IMR-90 (cell line): ENCODE data around the gene MSH5. TPM values are rescaled to one million over a fixed set of nuclear protein-coding genes. Genes with fewer than 3 reads are reported as not detected.
"Not testable (repeated sequence)": the region's sequence is repeated elsewhere in the genome, so short reads cannot be mapped to it uniquely, and the experiment has no call there.

Source experiments
- ATAC-seq: fragments of 200-7000 bp; cut with Tn5 transposase; 2 replicates; pipeline ENCODE4 v1.9.1; 2020; ENCODE audit warnings: low read depth, mild to moderate bottlenecking, moderate library complexity
- BruUV-seq: library from RNA; stranded (reverse); fragments of 400-500 nt; replicated peaks from 2 replicates; lab custom pipeline; 2021; lab: Mats Ljungman, UMichigan
- CTCF ChIA-PET: fragments of 300-600 bp; formaldehyde crosslinking; extraction: SDS; loops from one replicate; lab custom pipeline; 2021; ENCODE audit warnings: antibody characterized with exemption; lab: Yijun Ruan, JAX
- POLR2A ChIA-PET: fragments of 300-600 bp; sonication (Branson Sonifier 250); formaldehyde crosslinking; loops from one replicate; lab custom pipeline; 2022; ENCODE audit warnings: antibody characterized with exemption; ENCODE audit not compliant: unreplicated experiment; lab: Charles Lee
- DNase-seq: peaks from one replicate; pipeline ENCODE4 v3.0.0; 2013
- H2AFZ ChIP-seq: replicated peaks from 2 replicates; pipeline ENCODE3; 2013; ENCODE audit warnings: low read length, mild to moderate bottlenecking; ENCODE audit not compliant: poor library complexity
- H2AK5ac ChIP-seq: 2 replicates; pipeline ENCODE4 v1.6.1; 2013; ENCODE audit warnings: low read depth, low read length, inconsistent platforms
- H2AK9ac ChIP-seq: replicated peaks from 2 replicates; pipeline ENCODE3; 2013; ENCODE audit warnings: mild to moderate bottlenecking, low read depth, low read length, moderate library complexity; ENCODE audit not compliant: poor library complexity
- H2BK120ac ChIP-seq: 2 replicates; pipeline ENCODE4 v1.6.1; 2013; ENCODE audit warnings: low read depth, low read length, inconsistent platforms
- H2BK15ac ChIP-seq: 3 replicates; pipeline ENCODE4 v1.6.1; 2013; ENCODE audit warnings: low read depth, low read length, inconsistent platforms
- H2BK20ac ChIP-seq: 2 replicates; pipeline ENCODE4 v1.6.1; 2013; ENCODE audit warnings: low read depth, mild to moderate bottlenecking, inconsistent platforms, low read length, moderate library complexity
- H2BK5ac ChIP-seq: 2 replicates; pipeline ENCODE4 v1.6.1; 2013; ENCODE audit warnings: mild to moderate bottlenecking, low read depth, low read length, inconsistent platforms; ENCODE audit not compliant: poor library complexity, severe bottlenecking
- H3K14ac ChIP-seq: replicated peaks from 2 replicates; pipeline ENCODE4 v1.6.1; 2013; ENCODE audit warnings: low read depth, low read length, inconsistent platforms
- H3K18ac ChIP-seq: 2 replicates; pipeline ENCODE4 v1.6.1; 2013; ENCODE audit warnings: low read depth, low read length, control low read depth
- H3K23ac ChIP-seq: 2 replicates; pipeline ENCODE4 v1.6.1; 2013; ENCODE audit warnings: low read depth, low read length, inconsistent platforms
- H3K27ac ChIP-seq: 2 replicates; pipeline ENCODE4 v1.5.1; 2013; ENCODE audit warnings: mild to moderate bottlenecking, control low read depth, low read length; ENCODE audit not compliant: insufficient read depth
- H3K27me3 ChIP-seq: 2 replicates; pipeline ENCODE4 v1.6.1; 2013; ENCODE audit warnings: low read length; ENCODE audit not compliant: control insufficient read depth, insufficient read depth
- H3K36me3 ChIP-seq: 2 replicates; pipeline ENCODE4 v1.6.1; 2013; ENCODE audit warnings: low read length, mixed read lengths; ENCODE audit not compliant: control insufficient read depth, insufficient read depth
- H3K4ac ChIP-seq: 2 replicates; pipeline ENCODE4 v1.6.1; 2013; ENCODE audit warnings: low read depth, low read length, inconsistent platforms
- H3K4me1 ChIP-seq: 2 replicates; pipeline ENCODE4 v1.6.1; 2013; ENCODE audit warnings: low read length, mixed read lengths; ENCODE audit not compliant: control insufficient read depth, insufficient read depth
- H3K4me2 ChIP-seq: 2 replicates; pipeline ENCODE4 v1.6.1; 2013; ENCODE audit warnings: low read depth, mild to moderate bottlenecking, control low read depth, low read length, moderate library complexity
- H3K4me3 ChIP-seq: 2 replicates; pipeline ENCODE4 v1.5.1; 2013; ENCODE audit warnings: low read depth, mild to moderate bottlenecking, control low read depth, low read length, moderate library complexity; ENCODE audit not compliant: insufficient read depth
- H3K56ac ChIP-seq: 2 replicates; pipeline ENCODE4 v1.6.1; 2013; ENCODE audit warnings: low read length, inconsistent platforms; ENCODE audit not compliant: insufficient read depth; ENCODE audit errors: extremely low read depth
- H3K79me1 ChIP-seq, 2 experiments: 2 replicates each; pipeline ENCODE4 v1.6.1; 2013; ENCODE audit warnings: low read length in 2 of 2, inconsistent platforms in 1 of 2, low read depth in 1 of 2
- H3K9ac ChIP-seq: 2 replicates; pipeline ENCODE4 v1.6.1; 2013; ENCODE audit warnings: low read depth, low read length, control low read depth
- H3K9me1 ChIP-seq: 2 replicates; pipeline ENCODE4 v1.6.1; 2013; ENCODE audit warnings: low read length, inconsistent platforms; ENCODE audit not compliant: insufficient read depth
- H3K9me3 ChIP-seq: 2 replicates; pipeline ENCODE4 v1.6.1; 2013; ENCODE audit warnings: low read length; ENCODE audit not compliant: control insufficient read depth, insufficient read depth
- H4K20me1 ChIP-seq: 2 replicates; pipeline ENCODE4 v1.6.1; 2013; ENCODE audit warnings: low read length, inconsistent platforms; ENCODE audit not compliant: insufficient read depth
- H4K5ac ChIP-seq: 2 replicates; pipeline ENCODE4 v1.6.1; 2013; ENCODE audit warnings: mild to moderate bottlenecking, low read depth, low read length, control low read depth
- H4K8ac ChIP-seq, 2 experiments: 2 replicates each; pipeline ENCODE4 v1.6.1; 2013; ENCODE audit warnings: low read depth in 2 of 2, low read length in 2 of 2, control low read depth in 1 of 2, inconsistent platforms in 1 of 2
- H4K91ac ChIP-seq: 2 replicates; pipeline ENCODE4 v1.6.1; 2013; ENCODE audit warnings: low read depth, low read length, inconsistent platforms; ENCODE audit not compliant: insufficient read depth
- FOS ChIP-seq: fragments of 150-350 bp; IDR thresholded peaks from 2 replicates; pipeline ENCODE4 v1.6.1; 2016; ENCODE audit warnings: low read depth, low read length
- USF2 ChIP-seq: fragments of 150-350 bp; IDR thresholded peaks from 2 replicates; pipeline ENCODE4 v1.6.1; 2017; ENCODE audit warnings: mild to moderate bottlenecking, antibody characterized with exemption, low read length, low read depth
- WGBS, 2 experiments: methylation state at CpG; one replicate each; pipeline versions ENCODE4 v1.1.5 to v1.1.7; 2013; ENCODE audit warnings: missing lambda C conversion rate in 2 of 2; ENCODE audit not compliant: insufficient read length in 1 of 2; ENCODE audit errors: extremely low coverage in 2 of 2; 5-methylcytosine and 5-hydroxymethylcytosine counted together
- dilution Hi-C: fragments of 300-500 bp; cut with HindIII; formaldehyde crosslinking; loops from one replicate; pipeline ENCODE4 v1.14.3; 2018; ENCODE audit warnings: low sequenced_read_pairs; ENCODE audit not compliant: unreplicated experiment
- in situ Hi-C: fragments of 300-500 bp; cut with MboI; formaldehyde crosslinking; loops from 3 replicates; pipeline ENCODE4 v1.14.3; 2019; ENCODE audit warnings: low sequenced_read_pairs, inconsistent platforms, mixed read lengths
- intact Hi-C: fragments of 100-400 bp; cut with micrococcal nuclease; formaldehyde crosslinking; loops from 2 replicates; pipeline ENCODE4 v1.10.0; 2022
- polyA plus RNA-seq, 3 experiments: library from polyadenylated mRNA; depleted of rRNA; stranded (reverse); fragments of >200 nt; gene quantifications; 2 replicates each; pipeline ENCODE4 v1.2.3, GENCODE V29; 2012; ENCODE audit warnings: low replicate concordance in 1 of 3
- total RNA-seq: library from RNA; depleted of rRNA; stranded (reverse); fragments of >200 nt; gene quantifications from 2 replicates; pipeline ENCODE4 v1.2.3, GENCODE V29; 2012

Gene MSH5
- total and polyA plus RNA-seq, 2 of the 4 experiments (the other 2 are of a cell fraction) = 5.6 to 15.7 TPM

DNA sequence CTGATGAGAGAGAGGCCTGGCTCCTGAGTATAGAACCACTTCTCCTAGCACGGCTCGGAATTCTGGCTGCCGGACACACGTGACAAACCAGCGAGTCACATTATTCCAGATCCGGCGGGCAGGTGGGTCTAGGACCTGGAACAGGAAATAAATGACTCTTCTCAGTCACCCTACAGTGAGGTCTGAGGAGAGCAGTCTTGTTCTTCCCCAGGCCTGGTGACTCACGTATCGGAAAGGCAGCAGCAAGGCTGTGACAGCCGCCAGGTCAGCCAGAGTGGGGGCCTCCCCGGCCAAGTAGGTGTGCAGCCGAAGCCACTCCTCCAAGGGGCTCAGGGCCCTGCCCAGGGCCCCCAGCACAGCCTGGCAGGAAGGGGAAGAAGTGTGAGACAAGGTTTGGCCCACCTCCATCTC is 53.0 kb downstream of the MSH5 start:
- no peak overlapping the region for H3K9ac ChIP-seq
- H4K20me1 ChIP-seq = no peaks in the 10 kb centered on the region
- no peak overlapping the region for H3K14ac ChIP-seq
- H4K8ac ChIP-seq = no peak overlapping the region
- no peak overlapping the region for H2BK20ac ChIP-seq
- no peak for TF ChIP-seq FOS
- TF ChIP-seq USF2 = no peak
- ATAC-seq = no peak
- ChIA-PET POLR2A (no interaction called here), CTCF (no interaction called here)
- intact Hi-C loops (no loop called here), dilution Hi-C loops (no loop called here), in situ Hi-C loops (no loop called here)
- H2AFZ ChIP-seq = peak overlapping the region; percentile 10
- H3K27ac ChIP-seq = no peak overlapping the region
- H2AK9ac ChIP-seq = peak overlapping the region; percentile 67
- H2BK120ac ChIP-seq = no peak overlapping the region
- no peak overlapping the region for H3K56ac ChIP-seq
- no peak overlapping the region for H3K18ac ChIP-seq
- H3K23ac ChIP-seq = 0 out of 2 replicates have a peak overlapping the region, but pooled peaks have one; percentile 33
- H3K4me2 ChIP-seq = no peak overlapping the region
- no CpG with 5 or more reads among the region's 12 CpGs for WGBS, 2 experiments
- H4K5ac ChIP-seq = no peak overlapping the region
- H3K27me3 ChIP-seq = no peaks in the 10 kb centered on the region
- H3K36me3 ChIP-seq = peaks cover 18% of the 10 kb centered on the region
- no peaks in the 10 kb centered on the region; the same call in 1 of the 2 replicates for H3K4me1 ChIP-seq
- H4K91ac ChIP-seq = no peak overlapping the region
- no peak overlapping the region for H2BK5ac ChIP-seq
- H2BK15ac ChIP-seq = no peak overlapping the region
- DNase-seq = peak; percentile 43
- no TSS peak for BruUV-seq
- peaks cover 0 to 49% of the 10 kb centered on the region in 2 experiments for H3K79me1 ChIP-seq
- H3K9me3 ChIP-seq = no peaks in the 10 kb centered on the region
- no peak overlapping the region for H2AK5ac ChIP-seq
- H3K4ac ChIP-seq = no peak overlapping the region
- no peak overlapping the region for H3K4me3 ChIP-seq
- 0 out of 2 replicates have a peak, but pooled peaks cover 3% of the 10 kb centered on the region for H3K9me1 ChIP-seq

GRCh38 chr6:31793927-31794245 is 54.1 kb downstream of the MSH5 start:
- Histone ChIP-seq H3K14ac (peak overlapping the region; percentile 39; the same call in 1 of the 2 replicates), H3K56ac (0 out of 2 replicates have a peak overlapping the region, but pooled peaks have one; percentile 80), H3K9ac (peak overlapping the region; percentile 93; the same call in 1 of the 2 replicates), H3K79me1 (peaks cover 0 to 49% of the 10 kb centered on the region in 2 experiments), H4K8ac (peak overlapping the region; percentile 23 to 81; a peak in 2 of 4 replicates), H3K36me3 (peaks cover 18% of the 10 kb centered on the region), H3K23ac (peak overlapping the region; percentile 66; the same call in 1 of the 2 replicates), H3K4me3 (peak overlapping the region; percentile 77; the same call in 1 of the 2 replicates), H4K91ac (peak overlapping the region; percentile 33; the same call in 1 of the 2 replicates), H3K4ac (peak overlapping the region; percentile 98; the same call in 1 of the 2 replicates), H3K4me2 (peak overlapping the region; percentile 98; the same call in 1 of the 2 replicates)
- intact Hi-C loops = loop anchor here (2.0 kb wide), 1 partner anchor 55 kb away; no protein-coding TSS in a partner anchor
- dilution Hi-C loops, H2BK5ac ChIP-seq, H2AK5ac ChIP-seq, H3K9me3 ChIP-seq, BruUV-seq, H4K5ac ChIP-seq, H2BK120ac ChIP-seq, H3K9me1 ChIP-seq, H2BK15ac ChIP-seq, H3K27ac ChIP-seq, DNase-seq, H3K4me1 ChIP-seq, ATAC-seq, H2BK20ac ChIP-seq, H4K20me1 ChIP-seq, H2AFZ ChIP-seq, CTCF ChIA-PET, H3K27me3 ChIP-seq, H2AK9ac ChIP-seq, H3K18ac ChIP-seq, in situ Hi-C loops: not testable (repeated sequence)
- WGBS, 2 experiments = no CpG with 5 or more reads among the region's 6 CpGs
- POLR2A ChIA-PET = interaction anchor here (0.6 kb wide), 1 partner anchor 20 kb away, joined by 3 read pairs; no protein-coding TSS in a partner anchor
